ENCODE measurements around the gene CYP26C1. TPM values are rescaled to one million over a fixed set of nuclear protein-coding genes. Genes with fewer than 3 reads are reported as not detected.

CYP26C1 gene
- total RNA-seq, 4 donors from 2014 or later = not detected

DNA sequence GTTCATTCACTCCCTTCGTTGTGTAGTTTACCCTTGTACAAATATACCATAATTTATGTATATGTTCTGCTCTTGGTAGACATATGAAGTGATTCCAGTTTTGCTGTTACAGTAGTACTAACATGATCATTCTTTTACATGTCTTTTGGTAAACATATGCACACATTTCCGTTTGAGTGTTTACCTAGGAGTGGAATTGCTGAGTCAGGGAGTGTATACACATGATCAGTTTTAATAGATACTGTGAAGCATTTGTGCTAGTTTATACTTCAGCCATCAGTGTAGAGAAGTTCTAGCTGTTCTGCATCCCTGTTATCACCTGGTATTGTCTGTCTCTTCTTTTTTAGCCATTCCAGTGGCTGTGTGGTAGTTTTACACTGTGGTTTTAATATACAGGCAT, 34.5 kb upstream of the CYP26C1 start:
- H3K9me3 ChIP-seq = no peaks in the 10 kb centered on the region
- H3K36me3 ChIP-seq = no peaks in the 10 kb centered on the region
- WGBS, 2 donors (ENCODE audit: low coverage in 1 of 2) = 38 to 59% methylated on average over 2 of the region's 2 CpGs
- in situ Hi-C loops (cut with MboI; ENCODE audit: low pct_ligation_motif_present in 1 of 4, low pct_unique_long_range_greater_than_20kb in 1 of 4, low sequenced_read_pairs in 3 of 4) = no loop called here
- no peak for DNase-seq
- TF ChIP-seq, protein P1, sequence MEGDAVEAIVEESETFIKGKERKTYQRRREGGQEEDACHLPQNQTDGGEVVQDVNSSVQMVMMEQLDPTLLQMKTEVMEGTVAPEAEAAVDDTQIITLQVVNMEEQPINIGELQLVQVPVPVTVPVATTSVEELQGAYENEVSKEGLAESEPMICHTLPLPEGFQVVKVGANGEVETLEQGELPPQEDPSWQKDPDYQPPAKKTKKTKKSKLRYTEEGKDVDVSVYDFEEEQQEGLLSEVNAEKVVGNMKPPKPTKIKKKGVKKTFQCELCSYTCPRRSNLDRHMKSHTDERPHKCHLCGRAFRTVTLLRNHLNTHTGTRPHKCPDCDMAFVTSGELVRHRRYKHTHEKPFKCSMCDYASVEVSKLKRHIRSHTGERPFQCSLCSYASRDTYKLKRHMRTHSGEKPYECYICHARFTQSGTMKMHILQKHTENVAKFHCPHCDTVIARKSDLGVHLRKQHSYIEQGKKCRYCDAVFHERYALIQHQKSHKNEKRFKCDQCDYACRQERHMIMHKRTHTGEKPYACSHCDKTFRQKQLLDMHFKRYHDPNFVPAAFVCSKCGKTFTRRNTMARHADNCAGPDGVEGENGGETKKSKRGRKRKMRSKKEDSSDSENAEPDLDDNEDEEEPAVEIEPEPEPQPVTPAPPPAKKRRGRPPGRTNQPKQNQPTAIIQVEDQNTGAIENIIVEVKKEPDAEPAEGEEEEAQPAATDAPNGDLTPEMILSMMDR (IDR thresholded peaks at IDR 0.05) = no peak
- TF ChIP-seq POLR2A (IDR thresholded peaks at IDR 0.05) (no peak), POLR2AphosphoS5 (IDR thresholded peaks at IDR 0.05) (no peak), EP300 (IDR thresholded peaks at IDR 0.05; ENCODE audit: low read depth) (no peak)
- intact Hi-C loops (cut with DNase I; ENCODE audit: low total_unique reads) = no loop called here
- H3K27ac ChIP-seq = no peak overlapping the region
- peaks cover 0 to 16% (median 5%) of the 10 kb centered on the region in 4 donors for H3K4me1 ChIP-seq
- no peaks in the 10 kb centered on the region for H3K27me3 ChIP-seq
- H3K4me3 ChIP-seq = no peak overlapping the region

DNA sequence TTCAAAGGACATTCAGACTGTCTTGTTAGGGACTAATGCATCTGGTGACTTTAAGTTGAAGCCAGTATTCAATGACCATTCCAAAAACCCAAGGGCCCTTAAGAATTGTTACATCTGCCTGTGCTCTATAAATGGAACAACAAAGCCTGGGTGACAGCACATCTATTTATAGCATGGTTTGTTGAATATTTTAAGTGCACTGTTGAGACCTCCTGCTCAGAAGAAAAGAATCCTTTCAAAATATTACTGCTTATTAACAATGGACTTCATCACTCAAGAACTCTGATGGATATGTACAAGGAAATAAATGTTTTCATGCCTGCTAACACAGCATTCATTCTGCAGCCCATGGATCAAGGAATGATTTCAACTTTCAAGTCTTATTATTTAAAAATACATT, 33.1 kb upstream of the CYP26C1 start:
- H3K9me3 ChIP-seq = no peaks in the 10 kb centered on the region
- H3K36me3 ChIP-seq = no peaks in the 10 kb centered on the region
- intact Hi-C loops (cut with DNase I; ENCODE audit: low total_unique reads) = no loop called here
- H3K27ac ChIP-seq = no peak overlapping the region
- DNase-seq = no peak
- no peak overlapping the region for H3K4me3 ChIP-seq
- H3K4me1 ChIP-seq = peaks cover 0 to 18% (median 6%) of the 10 kb centered on the region in 4 donors
- TF ChIP-seq, protein P1 (IDR thresholded peaks at IDR 0.05) = no peak
- TF ChIP-seq EP300 (IDR thresholded peaks at IDR 0.05; ENCODE audit: low read depth) = no peak
- no peak for TF ChIP-seq POLR2AphosphoS5 (IDR thresholded peaks at IDR 0.05)
- no peak for TF ChIP-seq POLR2A (IDR thresholded peaks at IDR 0.05)
- H3K27me3 ChIP-seq = no peaks in the 10 kb centered on the region
- in situ Hi-C loops (cut with MboI; ENCODE audit: low pct_ligation_motif_present in 1 of 4, low pct_unique_long_range_greater_than_20kb in 1 of 4, low sequenced_read_pairs in 3 of 4) = no loop called here

DNA sequence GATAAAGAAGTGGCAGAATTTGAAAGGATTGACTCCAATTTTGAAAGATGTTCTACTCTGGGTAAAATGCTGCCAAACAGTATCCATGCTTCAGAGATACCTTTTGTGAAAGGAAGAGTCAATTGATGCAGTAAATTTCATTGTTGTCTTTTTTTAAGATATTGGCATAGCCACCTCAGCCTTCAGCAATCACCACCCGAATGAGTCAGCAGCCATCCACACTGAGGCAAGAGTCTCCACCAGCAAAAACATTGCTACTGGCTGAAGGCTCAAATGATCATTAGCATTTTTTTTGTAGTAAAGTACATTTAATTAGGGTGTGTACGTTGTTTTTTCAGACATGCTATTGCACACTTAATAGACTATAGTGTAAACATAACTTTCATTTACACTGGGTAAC, 31.7 kb upstream of the CYP26C1 start:
- H3K4me3 ChIP-seq = no peak overlapping the region
- no peaks in the 10 kb centered on the region for H3K27me3 ChIP-seq
- DNase-seq = no peak
- H3K36me3 ChIP-seq = no peaks in the 10 kb centered on the region
- 56 to 62% methylated on average over 1 to 2 of the region's 2 CpGs for WGBS, 2 donors (ENCODE audit: low coverage in 1 of 2)
- in situ Hi-C loops (cut with MboI; ENCODE audit: low pct_ligation_motif_present in 1 of 4, low pct_unique_long_range_greater_than_20kb in 1 of 4, low sequenced_read_pairs in 3 of 4) (no loop called here), intact Hi-C loops (cut with DNase I; ENCODE audit: low total_unique reads) (no loop called here)
- H3K9me3 ChIP-seq = no peaks in the 10 kb centered on the region
- TF ChIP-seq POLR2AphosphoS5 (IDR thresholded peaks at IDR 0.05) (no peak), POLR2A (IDR thresholded peaks at IDR 0.05) (no peak)
- TF ChIP-seq, protein P1 (IDR thresholded peaks at IDR 0.05) = no peak
- no peak overlapping the region for H3K27ac ChIP-seq
- H3K4me1 ChIP-seq = peaks cover 0 to 32% (median 15%) of the 10 kb centered on the region in 4 donors

DNA sequence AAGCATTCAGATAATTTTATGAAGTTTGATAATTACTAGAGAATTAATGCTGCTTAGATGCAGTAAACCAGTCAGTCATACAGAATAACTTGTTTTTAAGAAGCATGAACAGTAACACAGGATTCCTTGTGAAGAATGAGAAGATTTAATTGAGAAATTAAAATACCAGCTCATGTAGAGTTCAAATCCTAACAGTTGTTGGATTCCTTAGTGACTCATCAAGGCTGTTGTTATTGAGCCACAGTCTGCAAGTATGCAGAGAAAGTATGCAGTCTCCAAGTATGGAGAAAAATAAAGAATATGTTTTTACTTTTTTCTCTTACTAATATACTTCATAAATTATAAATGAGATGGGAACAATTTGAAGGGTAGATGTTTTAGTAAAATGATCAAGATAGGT, 30.2 kb upstream of the CYP26C1 start:
- Histone ChIP-seq H3K27me3 (no peaks in the 10 kb centered on the region), H3K4me3 (no peak overlapping the region), H3K27ac (no peak overlapping the region), H3K4me1 (peaks cover 2 to 47% (median 24%) of the 10 kb centered on the region in 4 donors), H3K36me3 (no peaks in the 10 kb centered on the region), H3K9me3 (no peaks in the 10 kb centered on the region)
- intact Hi-C loops (cut with DNase I; ENCODE audit: low total_unique reads) = no loop called here
- DNase-seq = no peak
- no peak for TF ChIP-seq EP300 (IDR thresholded peaks at IDR 0.05; ENCODE audit: low read depth)
- TF ChIP-seq, protein P1 (IDR thresholded peaks at IDR 0.05) = no peak
- TF ChIP-seq POLR2AphosphoS5 (IDR thresholded peaks at IDR 0.05) = no peak
- TF ChIP-seq POLR2A (IDR thresholded peaks at IDR 0.05) = no peak
- in situ Hi-C loops (cut with MboI; ENCODE audit: low pct_ligation_motif_present in 1 of 4, low pct_unique_long_range_greater_than_20kb in 1 of 4, low sequenced_read_pairs in 3 of 4) = no loop called here
